Smooth muscle cell (in vitro differentiated cells): ENCODE measurements around the gene FRMD7. TPM values are rescaled to one million over a fixed set of nuclear protein-coding genes. Genes with fewer than 3 reads are reported as not detected.

Experiments used
- DNase-seq: peaks from one replicate; lab custom pipeline; 2025; ENCODE audit not compliant: unreplicated experiment; lab: John Stamatoyannopoulos, UW
- H2AFZ ChIP-seq: fragments of 200-600 bp; sonication (generic); 2 replicates; pipeline ENCODE4 v1.6.0; 2016; ENCODE audit warnings: antibody characterized with exemption, low read depth, mild to moderate bottlenecking
- H3F3A ChIP-seq: fragments of 200-600 bp; sonication (generic); 2 replicates; pipeline ENCODE4 v1.6.0; 2017; ENCODE audit warnings: antibody characterized with exemption, low read depth
- H3K27ac ChIP-seq: fragments of 200-600 bp; sonication (generic); 2 replicates; pipeline ENCODE4 v1.5.1; 2016; ENCODE audit warnings: low read depth, mild to moderate bottlenecking
- H3K27me3 ChIP-seq: fragments of 200-600 bp; sonication (generic); 2 replicates; pipeline ENCODE4 v1.6.1; 2016; ENCODE audit warnings: low read depth, mild to moderate bottlenecking
- H3K36me3 ChIP-seq: fragments of 200-600 bp; sonication (generic); 2 replicates; pipeline ENCODE4 v1.5.1; 2016; ENCODE audit warnings: low read depth
- H3K4me1 ChIP-seq: fragments of 200-600 bp; sonication (generic); 2 replicates; pipeline ENCODE4 v1.5.1; 2016; ENCODE audit warnings: low read depth
- H3K4me2 ChIP-seq: fragments of 200-600 bp; sonication (generic); 2 replicates; pipeline ENCODE4 v1.6.0; 2016; ENCODE audit warnings: mild to moderate bottlenecking
- H3K4me3 ChIP-seq: fragments of 200-600 bp; sonication (generic); 2 replicates; pipeline ENCODE4 v1.5.1; 2016; ENCODE audit warnings: mild to moderate bottlenecking
- H3K79me2 ChIP-seq: fragments of 200-600 bp; sonication (generic); 2 replicates; pipeline ENCODE4 v1.6.0; 2016; ENCODE audit warnings: low read depth, mild to moderate bottlenecking
- H3K9ac ChIP-seq: fragments of 200-600 bp; sonication (generic); 2 replicates; pipeline ENCODE4 v1.6.0; 2016; ENCODE audit warnings: low read depth
- H3K9me3 ChIP-seq: fragments of 200-600 bp; sonication (generic); replicated peaks from 2 replicates; pipeline ENCODE4 v1.5.1; 2016; ENCODE audit warnings: low read depth
- H4K20me1 ChIP-seq: fragments of 200-600 bp; sonication (generic); 2 replicates; pipeline ENCODE4 v1.6.0; 2016; ENCODE audit warnings: low read depth
- WGBS: methylation state at CpG from one replicate; pipeline ENCODE4 v1.1.7; 2016; ENCODE audit warnings: low lambda C conversion rate; 5-methylcytosine and 5-hydroxymethylcytosine counted together
- polyA plus RNA-seq: library from polyadenylated mRNA; unstranded; fragments of >200 nt; fragmentation: Nextera tagmentation; extraction: Ambion mirVana; gene quantifications from 2 replicates; pipeline ENCODE4 v1.2.1, GENCODE V29; 2016
- total RNA-seq: library from RNA; depleted of rRNA; stranded (reverse); fragments of >200 nt; gene quantifications from 2 replicates; pipeline ENCODE4 v1.2.3, GENCODE V29; 2014
- TF ChIP-seq, protein P1 (sequence below): fragments of 200-600 bp; sonication (generic); IDR thresholded peaks from 2 replicates; pipeline ENCODE4 v1.5.1; 2017; ENCODE audit warnings: borderline replicate concordance, mild to moderate bottlenecking, antibody characterized with exemption; ENCODE audit not compliant: insufficient read depth, poor library complexity, severe bottlenecking

FRMD7 gene
- total and polyA plus RNA-seq, 2 experiments from 2014 or later: not detected

GRCh38 chrX:132115792-132116191, 12.0 kb downstream of the FRMD7 start:
- Histone ChIP-seq H3F3A (no peaks in the 10 kb centered on the region), H4K20me1 (no peaks in the 10 kb centered on the region), H3K36me3 (no peaks in the 10 kb centered on the region), H3K27ac (no peak overlapping the region), H3K27me3 (no peaks in the 10 kb centered on the region), H3K4me3 (no peak overlapping the region), H3K79me2 (no peaks in the 10 kb centered on the region), H3K9me3 (no peaks in the 10 kb centered on the region), H3K4me1 (no peaks in the 10 kb centered on the region), H3K9ac (no peak overlapping the region), H3K4me2 (no peak overlapping the region), H2AFZ (no peak overlapping the region)
- TF ChIP-seq, protein P1, sequence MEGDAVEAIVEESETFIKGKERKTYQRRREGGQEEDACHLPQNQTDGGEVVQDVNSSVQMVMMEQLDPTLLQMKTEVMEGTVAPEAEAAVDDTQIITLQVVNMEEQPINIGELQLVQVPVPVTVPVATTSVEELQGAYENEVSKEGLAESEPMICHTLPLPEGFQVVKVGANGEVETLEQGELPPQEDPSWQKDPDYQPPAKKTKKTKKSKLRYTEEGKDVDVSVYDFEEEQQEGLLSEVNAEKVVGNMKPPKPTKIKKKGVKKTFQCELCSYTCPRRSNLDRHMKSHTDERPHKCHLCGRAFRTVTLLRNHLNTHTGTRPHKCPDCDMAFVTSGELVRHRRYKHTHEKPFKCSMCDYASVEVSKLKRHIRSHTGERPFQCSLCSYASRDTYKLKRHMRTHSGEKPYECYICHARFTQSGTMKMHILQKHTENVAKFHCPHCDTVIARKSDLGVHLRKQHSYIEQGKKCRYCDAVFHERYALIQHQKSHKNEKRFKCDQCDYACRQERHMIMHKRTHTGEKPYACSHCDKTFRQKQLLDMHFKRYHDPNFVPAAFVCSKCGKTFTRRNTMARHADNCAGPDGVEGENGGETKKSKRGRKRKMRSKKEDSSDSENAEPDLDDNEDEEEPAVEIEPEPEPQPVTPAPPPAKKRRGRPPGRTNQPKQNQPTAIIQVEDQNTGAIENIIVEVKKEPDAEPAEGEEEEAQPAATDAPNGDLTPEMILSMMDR: no peak
- WGBS: 64% methylated on average over 5 of the region's 5 CpGs
- no peak for DNase-seq

DNA sequence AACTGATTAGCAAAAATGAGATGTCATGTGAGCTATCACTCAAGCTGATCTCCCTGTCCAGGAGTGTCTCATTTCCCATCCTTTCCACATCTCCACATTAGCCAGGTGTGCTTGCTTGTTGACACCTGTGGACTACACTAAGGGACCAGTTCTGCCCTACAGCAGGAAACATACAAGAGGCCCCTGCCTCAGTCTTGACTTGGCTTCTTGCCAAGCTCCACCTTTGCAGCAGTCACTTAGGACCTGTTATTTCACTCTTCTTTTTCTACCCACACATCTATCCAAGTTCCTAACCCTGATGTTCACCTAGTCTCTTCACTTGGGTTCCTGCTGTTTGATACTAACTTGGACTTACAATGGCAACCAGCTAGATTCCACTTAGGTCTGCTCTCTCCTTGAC, 13.2 kb downstream of the FRMD7 start:
- no peaks in the 10 kb centered on the region for H3K9me3 ChIP-seq
- TF ChIP-seq, protein P1: no peak

GRCh38 chrX:132107291-132107690, 20.5 kb downstream of the FRMD7 start:
- Histone ChIP-seq H2AFZ (no peak overlapping the region), H3K27ac (no peak overlapping the region), H4K20me1 (no peaks in the 10 kb centered on the region), H3K4me1 (no peaks in the 10 kb centered on the region), H3K9me3 (no peaks in the 10 kb centered on the region), H3F3A (no peaks in the 10 kb centered on the region), H3K9ac (no peak overlapping the region), H3K27me3 (no peaks in the 10 kb centered on the region), H3K4me3 (no peak overlapping the region), H3K36me3 (no peaks in the 10 kb centered on the region), H3K4me2 (no peak overlapping the region), H3K79me2 (no peaks in the 10 kb centered on the region)
- DNase-seq: no peak
- TF ChIP-seq, protein P1: no peak

More for the DNA sequence above, 13.2 kb downstream of the FRMD7 start:
- Histone ChIP-seq H3K27ac (no peak overlapping the region), H3K4me1 (no peaks in the 10 kb centered on the region), H3K27me3 (no peaks in the 10 kb centered on the region), H3K79me2 (no peaks in the 10 kb centered on the region), H3K36me3 (no peaks in the 10 kb centered on the region), H4K20me1 (no peaks in the 10 kb centered on the region), H3K4me2 (no peak overlapping the region), H3F3A (no peaks in the 10 kb centered on the region), H3K4me3 (no peak overlapping the region), H3K9ac (no peak overlapping the region), H2AFZ (no peak overlapping the region)
- DNase-seq: no peak

DNA sequence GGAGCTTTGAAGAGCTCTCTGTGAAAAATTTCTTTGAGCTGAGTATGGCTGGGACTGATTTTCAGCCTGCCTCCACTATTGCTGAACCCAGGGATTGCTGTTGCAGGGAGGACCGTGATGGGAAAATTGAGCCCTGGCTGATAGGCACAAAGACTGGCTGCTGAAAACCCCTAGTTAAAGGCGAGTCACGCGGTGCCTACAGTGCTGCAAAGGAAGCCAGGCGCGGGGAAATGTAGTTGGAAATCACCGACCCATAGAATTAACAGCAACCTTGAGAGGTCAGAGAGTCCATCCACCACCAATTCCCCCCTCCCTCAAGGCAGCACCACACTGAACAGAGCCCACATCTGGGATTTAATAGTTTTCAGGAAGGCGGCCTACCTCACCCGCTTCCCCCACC, 26.0 kb downstream of the FRMD7 start:
- Histone ChIP-seq H3K4me3 (no peak overlapping the region), H4K20me1 (no peaks in the 10 kb centered on the region), H3K9me3 (no peaks in the 10 kb centered on the region), H3K4me1 (no peaks in the 10 kb centered on the region), H3K36me3 (no peaks in the 10 kb centered on the region), H3K27me3 (no peaks in the 10 kb centered on the region), H3F3A (no peaks in the 10 kb centered on the region), H2AFZ (no peak overlapping the region), H3K79me2 (no peaks in the 10 kb centered on the region), H3K9ac (no peak overlapping the region), H3K4me2 (no peak overlapping the region), H3K27ac (no peak overlapping the region)
- DNase-seq: no peak
- 88% methylated on average over 9 of the region's 9 CpGs for WGBS
- TF ChIP-seq, protein P1: no peak
